GDM1 (cell line): ENCODE data around the gene MAST4.

Source experiments
- DNase-seq: peaks from one replicate; lab custom pipeline; 2025; lab: John Stamatoyannopoulos, UW

MAST4 gene

GRCh38 chr5:67020096-67020615 lies 424.0 kb downstream of the MAST4 start:
- DNase-seq = no peak

- DNase-seq = no peak
These were observed 424.8 kb downstream of the MAST4 start for GRCh38 chr5:67021031-67021430.

GRCh38 chr5:67021521-67021920 lies 425.3 kb downstream of the MAST4 start:
- no peak for DNase-seq

GRCh38 chr5:67021962-67022361 lies 425.8 kb downstream of the MAST4 start:
- DNase-seq = no peak

- no peak for DNase-seq
These were observed 429.3 kb downstream of the MAST4 start for GRCh38 chr5:67025457-67025856.

GRCh38 chr5:67026278-67026677 lies 430.1 kb downstream of the MAST4 start:
- DNase-seq = no peak

GRCh38 chr5:67027171-67027570 lies 431.0 kb downstream of the MAST4 start:
- no peak for DNase-seq

GRCh38 chr5:67028371-67028770 lies 432.2 kb downstream of the MAST4 start:
- DNase-seq = no peak

GRCh38 chr5:67028941-67029340 lies 432.7 kb downstream of the MAST4 start:
- DNase-seq = no peak

GRCh38 chr5:67029481-67029880 lies 433.3 kb downstream of the MAST4 start:
- DNase-seq = no peak

- no peak for DNase-seq
These were observed 434.3 kb downstream of the MAST4 start for GRCh38 chr5:67030289-67031056.

GRCh38 chr5:67031057-67031443 lies 434.9 kb downstream of the MAST4 start:
- DNase-seq = no peak

- DNase-seq = no peak
These were observed 435.5 kb downstream of the MAST4 start for GRCh38 chr5:67031692-67032091.

- peak; percentile 44 for DNase-seq
These were observed 436.9 kb downstream of the MAST4 start for GRCh38 chr5:67032921-67033664.

- DNase-seq = no peak
These were observed 437.9 kb downstream of the MAST4 start for GRCh38 chr5:67033880-67034651.

GRCh38 chr5:67035098-67035740 lies 439.0 kb downstream of the MAST4 start:
- no peak for DNase-seq

- DNase-seq = no peak
These were observed 441.0 kb downstream of the MAST4 start for GRCh38 chr5:67037171-67037570.

- no peak for DNase-seq
These were observed 442.8 kb downstream of the MAST4 start for GRCh38 chr5:67038817-67039603.

- no peak for DNase-seq
These were observed 446.2 kb downstream of the MAST4 start for GRCh38 chr5:67042176-67043003.

- DNase-seq = no peak
These were observed 447.8 kb downstream of the MAST4 start for GRCh38 chr5:67043796-67044511.
